GM23248 (cell line): ENCODE measurements around the gene FFAR2.

ENCODE experiments used
- EZH2 ChIP-seq: fragments of 200-600 bp; sonication (generic); IDR thresholded peaks from 2 replicates; pipeline ENCODE4 v1.6.1; 2018; ENCODE audit warnings: antibody characterized with exemption, mild to moderate bottlenecking; ENCODE audit not compliant: insufficient read depth, poor library complexity, severe bottlenecking
- EZH2phosphoT487 ChIP-seq: fragments of 200-600 bp; sonication (generic); IDR thresholded peaks from 2 replicates; pipeline ENCODE4 v1.6.1; 2018; ENCODE audit warnings: antibody characterized with exemption, moderate library complexity, mild to moderate bottlenecking, low read depth; ENCODE audit not compliant: insufficient read depth

DNA sequence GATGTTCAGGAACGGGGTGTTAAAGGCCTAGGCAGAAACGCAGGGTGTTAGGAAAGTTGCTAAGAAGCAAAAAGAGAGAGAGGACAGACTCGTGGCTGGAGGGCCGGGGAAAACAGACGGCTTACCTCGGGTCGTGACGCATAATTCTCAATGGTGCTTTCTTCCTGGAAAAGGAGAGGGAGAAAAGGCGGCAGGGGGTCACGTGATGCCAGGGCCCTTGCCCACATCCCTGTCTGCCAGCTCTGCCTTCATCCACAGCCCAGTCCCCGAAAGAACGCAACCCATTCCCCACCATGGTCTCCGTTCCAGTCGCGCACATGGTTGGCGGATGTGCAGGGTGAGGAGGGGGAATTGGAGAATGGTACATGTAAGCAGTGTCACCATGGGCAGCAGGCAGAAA, 40.6 kb downstream of the FFAR2 start:
- TF ChIP-seq EZH2, result no peak
- TF ChIP-seq EZH2phosphoT487, result no peak
